Smooth muscle cell (in vitro differentiated cells): Measurements from ENCODE around the gene PRUNE1. TPM values are rescaled to one million over a fixed set of nuclear protein-coding genes. Genes with fewer than 3 reads are reported as not detected.

ENCODE experiments used
- DNase-seq: peaks from one replicate; lab custom pipeline; 2025; ENCODE audit not compliant: unreplicated experiment; lab: John Stamatoyannopoulos, UW
- H2AFZ ChIP-seq: fragments of 200-600 bp; sonication (generic); 2 replicates; pipeline ENCODE4 v1.6.0; 2016; ENCODE audit warnings: antibody characterized with exemption, low read depth, mild to moderate bottlenecking
- H3F3A ChIP-seq: fragments of 200-600 bp; sonication (generic); 2 replicates; pipeline ENCODE4 v1.6.0; 2017; ENCODE audit warnings: antibody characterized with exemption, low read depth
- H3K27ac ChIP-seq: fragments of 200-600 bp; sonication (generic); 2 replicates; pipeline ENCODE4 v1.5.1; 2016; ENCODE audit warnings: low read depth, mild to moderate bottlenecking
- H3K27me3 ChIP-seq: fragments of 200-600 bp; sonication (generic); 2 replicates; pipeline ENCODE4 v1.6.1; 2016; ENCODE audit warnings: low read depth, mild to moderate bottlenecking
- H3K36me3 ChIP-seq: fragments of 200-600 bp; sonication (generic); 2 replicates; pipeline ENCODE4 v1.5.1; 2016; ENCODE audit warnings: low read depth
- H3K4me1 ChIP-seq: fragments of 200-600 bp; sonication (generic); 2 replicates; pipeline ENCODE4 v1.5.1; 2016; ENCODE audit warnings: low read depth
- H3K4me2 ChIP-seq: fragments of 200-600 bp; sonication (generic); 2 replicates; pipeline ENCODE4 v1.6.0; 2016; ENCODE audit warnings: mild to moderate bottlenecking
- H3K4me3 ChIP-seq: fragments of 200-600 bp; sonication (generic); 2 replicates; pipeline ENCODE4 v1.5.1; 2016; ENCODE audit warnings: mild to moderate bottlenecking
- H3K79me2 ChIP-seq: fragments of 200-600 bp; sonication (generic); 2 replicates; pipeline ENCODE4 v1.6.0; 2016; ENCODE audit warnings: low read depth, mild to moderate bottlenecking
- H3K9ac ChIP-seq: fragments of 200-600 bp; sonication (generic); 2 replicates; pipeline ENCODE4 v1.6.0; 2016; ENCODE audit warnings: low read depth
- H3K9me3 ChIP-seq: fragments of 200-600 bp; sonication (generic); replicated peaks from 2 replicates; pipeline ENCODE4 v1.5.1; 2016; ENCODE audit warnings: low read depth
- H4K20me1 ChIP-seq: fragments of 200-600 bp; sonication (generic); 2 replicates; pipeline ENCODE4 v1.6.0; 2016; ENCODE audit warnings: low read depth
- WGBS: methylation state at CpG from one replicate; pipeline ENCODE4 v1.1.7; 2016; ENCODE audit warnings: low lambda C conversion rate; 5-methylcytosine and 5-hydroxymethylcytosine counted together
- polyA plus RNA-seq: library from polyadenylated mRNA; unstranded; fragments of >200 nt; fragmentation: Nextera tagmentation; extraction: Ambion mirVana; gene quantifications from 2 replicates; pipeline ENCODE4 v1.2.1, GENCODE V29; 2016
- total RNA-seq: library from RNA; depleted of rRNA; stranded (reverse); fragments of >200 nt; gene quantifications from 2 replicates; pipeline ENCODE4 v1.2.3, GENCODE V29; 2014
- TF ChIP-seq, protein P1 (sequence below): fragments of 200-600 bp; sonication (generic); IDR thresholded peaks from 2 replicates; pipeline ENCODE4 v1.5.1; 2017; ENCODE audit warnings: borderline replicate concordance, mild to moderate bottlenecking, antibody characterized with exemption; ENCODE audit not compliant: insufficient read depth, poor library complexity, severe bottlenecking

The PRUNE1 gene
- total and polyA plus RNA-seq, 2 experiments from 2014 or later, result 15.2 to 19.5 TPM

DNA sequence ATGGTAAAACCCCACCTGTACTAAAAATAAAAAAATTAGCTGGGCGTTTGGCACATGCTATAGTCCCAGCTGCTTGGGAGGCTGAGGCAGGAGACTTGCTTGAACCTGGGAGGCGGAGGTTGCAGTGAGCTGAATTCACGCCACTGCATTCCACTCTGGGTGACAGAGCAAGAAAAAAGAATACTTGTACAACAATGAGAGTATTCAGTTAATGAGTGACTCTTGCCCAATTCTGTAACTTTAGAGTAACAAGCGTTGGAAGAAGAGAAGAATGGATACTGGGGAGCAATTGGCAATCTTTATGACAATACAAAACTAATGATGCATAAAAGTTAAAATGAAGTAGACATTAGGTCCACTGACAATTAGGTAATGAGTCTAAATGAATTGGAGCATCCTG lies 15.6 kb upstream of the PRUNE1 start:
- TF ChIP-seq, protein P1, sequence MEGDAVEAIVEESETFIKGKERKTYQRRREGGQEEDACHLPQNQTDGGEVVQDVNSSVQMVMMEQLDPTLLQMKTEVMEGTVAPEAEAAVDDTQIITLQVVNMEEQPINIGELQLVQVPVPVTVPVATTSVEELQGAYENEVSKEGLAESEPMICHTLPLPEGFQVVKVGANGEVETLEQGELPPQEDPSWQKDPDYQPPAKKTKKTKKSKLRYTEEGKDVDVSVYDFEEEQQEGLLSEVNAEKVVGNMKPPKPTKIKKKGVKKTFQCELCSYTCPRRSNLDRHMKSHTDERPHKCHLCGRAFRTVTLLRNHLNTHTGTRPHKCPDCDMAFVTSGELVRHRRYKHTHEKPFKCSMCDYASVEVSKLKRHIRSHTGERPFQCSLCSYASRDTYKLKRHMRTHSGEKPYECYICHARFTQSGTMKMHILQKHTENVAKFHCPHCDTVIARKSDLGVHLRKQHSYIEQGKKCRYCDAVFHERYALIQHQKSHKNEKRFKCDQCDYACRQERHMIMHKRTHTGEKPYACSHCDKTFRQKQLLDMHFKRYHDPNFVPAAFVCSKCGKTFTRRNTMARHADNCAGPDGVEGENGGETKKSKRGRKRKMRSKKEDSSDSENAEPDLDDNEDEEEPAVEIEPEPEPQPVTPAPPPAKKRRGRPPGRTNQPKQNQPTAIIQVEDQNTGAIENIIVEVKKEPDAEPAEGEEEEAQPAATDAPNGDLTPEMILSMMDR, result no peak
- no peak overlapping the region for H3K4me3 ChIP-seq
- H4K20me1 ChIP-seq, result no peaks in the 10 kb centered on the region
- H3K4me1 ChIP-seq, result no peaks in the 10 kb centered on the region
- H3K4me2 ChIP-seq, result no peak overlapping the region
- H2AFZ ChIP-seq, result no peak overlapping the region
- no peak overlapping the region for H3K9ac ChIP-seq
- no peak overlapping the region for H3K27ac ChIP-seq
- H3K36me3 ChIP-seq, result no peaks in the 10 kb centered on the region
- H3F3A ChIP-seq, result no peaks in the 10 kb centered on the region
- no peaks in the 10 kb centered on the region for H3K27me3 ChIP-seq
- DNase-seq, result no peak
- no peaks in the 10 kb centered on the region for H3K79me2 ChIP-seq
- WGBS, result 86% methylated on average over 4 of the region's 4 CpGs
- no peaks in the 10 kb centered on the region for H3K9me3 ChIP-seq

DNA sequence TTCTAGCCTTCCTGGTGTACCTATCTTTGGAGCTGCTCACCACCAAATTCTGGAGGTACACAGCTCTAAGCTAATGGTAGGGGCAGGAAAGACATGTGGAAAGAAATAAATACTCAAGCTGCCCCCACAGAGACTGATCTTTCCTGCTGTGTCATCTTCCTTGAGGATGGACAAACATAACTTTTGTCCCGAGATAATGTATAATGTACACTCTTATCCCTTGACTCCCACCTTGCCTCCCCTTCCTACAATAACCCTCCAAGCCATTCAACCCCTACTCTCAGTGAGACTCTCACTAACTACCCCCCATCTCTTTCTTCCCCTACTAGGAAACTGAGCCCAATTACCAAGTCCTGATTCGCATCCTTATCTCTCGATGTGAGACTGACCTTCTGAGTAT lies 14.0 kb upstream of the PRUNE1 start:
- DNase-seq, result no peak
- no peak overlapping the region for H3K27ac ChIP-seq
- H4K20me1 ChIP-seq, result no peaks in the 10 kb centered on the region
- TF ChIP-seq, protein P1, result no peak
- no peak overlapping the region for H3K9ac ChIP-seq
- H2AFZ ChIP-seq, result no peak overlapping the region
- H3K4me2 ChIP-seq, result no peak overlapping the region
- no peaks in the 10 kb centered on the region for H3K36me3 ChIP-seq
- no peaks in the 10 kb centered on the region for H3K27me3 ChIP-seq
- no peaks in the 10 kb centered on the region for H3K79me2 ChIP-seq
- no peaks in the 10 kb centered on the region for H3K4me1 ChIP-seq
- peaks cover 5% of the 10 kb centered on the region for H3F3A ChIP-seq
- no peaks in the 10 kb centered on the region for H3K9me3 ChIP-seq
- H3K4me3 ChIP-seq, result no peak overlapping the region
- WGBS, result 85% methylated on average over 3 of the region's 3 CpGs

DNA sequence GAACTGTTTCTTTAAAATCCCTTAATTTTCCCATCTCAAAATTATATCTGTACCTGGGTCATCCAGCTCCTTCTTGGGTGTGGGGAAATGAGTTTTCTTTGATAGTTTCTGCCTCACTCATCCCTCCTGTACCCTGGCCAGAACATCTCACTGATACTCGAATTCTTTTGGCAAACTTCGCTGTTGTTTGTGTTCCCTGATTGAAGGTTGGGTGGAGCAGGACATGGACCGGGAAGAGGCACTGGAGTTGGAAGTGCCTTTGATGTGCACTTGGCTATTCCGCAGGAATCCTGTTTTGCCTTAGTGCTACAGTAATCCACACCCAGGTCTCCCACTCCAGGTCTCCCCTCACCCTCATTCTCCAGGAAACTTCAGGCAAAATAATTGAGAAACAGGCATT lies 12.8 kb upstream of the PRUNE1 start:
- no peak overlapping the region for H3K4me3 ChIP-seq
- H3K27me3 ChIP-seq, result no peaks in the 10 kb centered on the region
- no peaks in the 10 kb centered on the region for H3K36me3 ChIP-seq
- no peak for DNase-seq
- H3K9ac ChIP-seq, result no peak overlapping the region
- no peaks in the 10 kb centered on the region for H3K9me3 ChIP-seq
- no peak overlapping the region for H2AFZ ChIP-seq
- TF ChIP-seq, protein P1, result no peak
- peaks cover 11% of the 10 kb centered on the region for H3F3A ChIP-seq
- no peaks in the 10 kb centered on the region for H3K79me2 ChIP-seq
- peaks cover 3% of the 10 kb centered on the region for H3K4me1 ChIP-seq
- peak overlapping the region; percentile 12 for H3K4me2 ChIP-seq
- no peaks in the 10 kb centered on the region for H4K20me1 ChIP-seq
- H3K27ac ChIP-seq, result no peak overlapping the region
- 59% methylated on average over 4 of the region's 4 CpGs for WGBS

DNA sequence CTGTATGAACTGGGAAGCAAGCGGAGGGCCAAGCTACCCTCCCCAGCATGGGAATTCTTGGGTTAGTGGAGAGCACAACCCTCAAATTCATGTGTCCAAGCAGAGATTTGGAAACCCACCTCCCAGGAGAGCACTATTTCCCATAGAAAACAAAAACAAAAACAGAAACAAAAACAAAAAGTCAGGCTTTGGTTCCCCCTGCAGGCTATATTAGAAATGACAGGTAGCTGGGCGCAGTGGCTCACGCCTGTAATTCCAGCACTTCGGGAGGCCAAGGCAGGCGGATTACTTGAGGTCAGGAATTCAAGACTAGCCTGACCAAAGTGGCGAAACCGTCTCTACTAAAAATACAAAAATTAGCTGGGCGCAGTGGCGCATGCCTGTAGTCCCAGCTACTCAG lies 12.4 kb upstream of the PRUNE1 start:
- TF ChIP-seq, protein P1, result peak; percentile 86
- DNase-seq, result peak; percentile 9
- 21% methylated on average over 9 of the region's 9 CpGs for WGBS
- no peaks in the 10 kb centered on the region for H3K9me3 ChIP-seq
- H3K4me1 ChIP-seq, result peaks cover 3% of the 10 kb centered on the region
- H3K4me3 ChIP-seq, result no peak overlapping the region
- H3K4me2 ChIP-seq, result peak overlapping the region; percentile 12
- H3K27me3 ChIP-seq, result no peaks in the 10 kb centered on the region
- no peak overlapping the region for H3K9ac ChIP-seq
- H2AFZ ChIP-seq, result no peak overlapping the region
- no peak overlapping the region for H3K27ac ChIP-seq
- H3K36me3 ChIP-seq, result no peaks in the 10 kb centered on the region
- H3K79me2 ChIP-seq, result no peaks in the 10 kb centered on the region
- peaks cover 11% of the 10 kb centered on the region for H3F3A ChIP-seq
- no peaks in the 10 kb centered on the region for H4K20me1 ChIP-seq
